Activated CD4-positive, alpha-beta T cell treated with anti-CD3 and anti-CD28 coated beads for 36 hours (primary cell): ENCODE results near the gene HOXA6. TPM values are rescaled to one million over a fixed set of nuclear protein-coding genes. Genes with fewer than 3 reads are reported as not detected.

Experiments used
- ATAC-seq: fragments of 200-7000 bp; cut with Tn5 transposase; one replicate; pipeline ENCODE4 v1.10.0; 2021; ENCODE audit warnings: mild to moderate bottlenecking, moderate library complexity
- CTCF ChIA-PET: fragments of 350-600 bp; sonication (Branson Sonifier 250); formaldehyde crosslinking; loops from one replicate; lab custom pipeline; 2021; ENCODE audit warnings: antibody characterized with exemption; lab: Charles Lee
- POLR2A ChIA-PET: fragments of 350-600 bp; sonication (Branson Sonifier 250); formaldehyde crosslinking; loops from one replicate; lab custom pipeline; 2021; ENCODE audit warnings: antibody characterized with exemption, inconsistent platforms; lab: Charles Lee
- DNase-seq: peaks from one replicate; pipeline ENCODE4 v3.0.0-alpha.2; 2020
- H3K27ac Mint-ChIP-seq: one replicate; pipeline ENCODE4 v1.8.0; 2021; ENCODE audit warnings: mixed read lengths
- H3K27me3 Mint-ChIP-seq: one replicate; pipeline ENCODE4 v1.8.0; 2021; ENCODE audit warnings: mixed read lengths
- H3K36me3 Mint-ChIP-seq: one replicate; pipeline ENCODE4 v1.8.0; 2021; ENCODE audit warnings: low read depth, mixed read lengths
- H3K4me1 Mint-ChIP-seq: one replicate; pipeline ENCODE4 v1.8.0; 2021; ENCODE audit warnings: mixed read lengths
- H3K4me3 Mint-ChIP-seq: one replicate; pipeline ENCODE4 v1.8.0; 2021; ENCODE audit warnings: mild to moderate bottlenecking, moderate library complexity, mixed read lengths
- H3K9me3 Mint-ChIP-seq: one replicate; pipeline ENCODE4 v1.8.0; 2021; ENCODE audit warnings: low read depth, mixed read lengths
- intact Hi-C, 2 experiments: fragments of 100-400 bp; cut with DNase I in 1 of 2; cut with micrococcal nuclease in 1 of 2; formaldehyde crosslinking; loops; one replicate each; pipeline versions ENCODE4 v1.14.2 to v1.15.1; 2022 to 2024; cut with DNase I, micrococcal nuclease
- total RNA-seq, 2 experiments: library from RNA; stranded (reverse); gene quantifications; one replicate each; pipeline ENCODE4 v1.2.3, GENCODE V29; 2021

Gene HOXA6
- total RNA-seq, 2 experiments from 2014 or later, result not detected

GRCh38 chr7:27165089-27165995 lies 17.8 kb upstream of the HOXA6 start, which contains the start of gene HOXA9:
TSS of gene HOXA9 (minus strand) at chr7:27165537. CDS start at chr7:27165457, 80 bp downstream.
- ATAC-seq, result no peak
- Mint-ChIP-seq H3K36me3 (no peaks in the 10 kb centered on the region), H3K27ac (no peak within 1 kb of the TSS), H3K4me3 (peak within 1 kb of the TSS; percentile 52), H3K27me3 (peaks cover 70% of the 10 kb centered on the region), H3K4me1 (peaks cover 26% of the 10 kb centered on the region), H3K9me3 (no peaks in the 10 kb centered on the region)
- DNase-seq, result peak; percentile 38
- ChIA-PET POLR2A (no interaction called here), CTCF (interaction anchor here (0.6 to 1.7 kb wide), 5 partner anchors 16 to 1013 kb away, joined by 3 to 10 read pairs (median 3); partner anchors contain the start of genes EVX1 and NFE2L3)
- intact Hi-C loops, result loop anchor here (1.0 to 5.0 kb wide), 4 partner anchors 9 to 1308 kb away; partner anchors contain the start of genes HOXA13 (in 1 of the 2) and HOXA7 (in 1 of the 2)

- ChIA-PET POLR2A (interaction anchor here (0.7 kb wide), 1 partner anchor 32 kb away, joined by 3 read pairs; no protein-coding TSS in a partner anchor), CTCF (interaction anchor here (0.6 to 1.2 kb wide), 4 partner anchors 15 to 1124 kb away, joined by 3 to 5 read pairs (median 4); no protein-coding TSS in a partner anchor)
- Mint-ChIP-seq H3K27ac (no peak overlapping the region), H3K27me3 (peaks cover 73% of the 10 kb centered on the region), H3K36me3 (no peaks in the 10 kb centered on the region), H3K4me1 (peaks cover 28% of the 10 kb centered on the region), H3K4me3 (peak overlapping the region; percentile 33), H3K9me3 (no peaks in the 10 kb centered on the region)
- intact Hi-C loops, result loop anchor here (1.0 to 5.0 kb wide), 4 partner anchors 8 to 1307 kb away; partner anchors contain the start of genes HOXA13 (in 1 of the 2) and HOXA7 (in 1 of the 2)
- ATAC-seq (no peak), DNase-seq (peak; percentile 32)
Measured at GRCh38 chr7:27164367-27165088, 17.0 kb upstream of the HOXA6 start.

- intact Hi-C loops, result loop anchor here in 1 of 2 experiments (2.0 kb wide), 1 partner anchor 1303 kb away; no protein-coding TSS in a partner anchor
- Mint-ChIP-seq H3K9me3 (no peaks in the 10 kb centered on the region), H3K4me3 (peak overlapping the region; percentile 15), H3K36me3 (no peaks in the 10 kb centered on the region), H3K4me1 (peaks cover 28% of the 10 kb centered on the region), H3K27ac (no peak overlapping the region), H3K27me3 (peaks cover 75% of the 10 kb centered on the region)
- ChIA-PET CTCF (interaction anchor here (0.6 to 2.0 kb wide), 6 partner anchors 14 to 1310 kb away, joined by 3 to 16 read pairs (median 4); no protein-coding TSS in a partner anchor), POLR2A (interaction anchor here (0.7 kb wide), 1 partner anchor 32 kb away, joined by 3 read pairs; no protein-coding TSS in a partner anchor)
- ATAC-seq (no peak), DNase-seq (no peak)
Measured at GRCh38 chr7:27164045-27164366, 16.4 kb upstream of the HOXA6 start.

DNA sequence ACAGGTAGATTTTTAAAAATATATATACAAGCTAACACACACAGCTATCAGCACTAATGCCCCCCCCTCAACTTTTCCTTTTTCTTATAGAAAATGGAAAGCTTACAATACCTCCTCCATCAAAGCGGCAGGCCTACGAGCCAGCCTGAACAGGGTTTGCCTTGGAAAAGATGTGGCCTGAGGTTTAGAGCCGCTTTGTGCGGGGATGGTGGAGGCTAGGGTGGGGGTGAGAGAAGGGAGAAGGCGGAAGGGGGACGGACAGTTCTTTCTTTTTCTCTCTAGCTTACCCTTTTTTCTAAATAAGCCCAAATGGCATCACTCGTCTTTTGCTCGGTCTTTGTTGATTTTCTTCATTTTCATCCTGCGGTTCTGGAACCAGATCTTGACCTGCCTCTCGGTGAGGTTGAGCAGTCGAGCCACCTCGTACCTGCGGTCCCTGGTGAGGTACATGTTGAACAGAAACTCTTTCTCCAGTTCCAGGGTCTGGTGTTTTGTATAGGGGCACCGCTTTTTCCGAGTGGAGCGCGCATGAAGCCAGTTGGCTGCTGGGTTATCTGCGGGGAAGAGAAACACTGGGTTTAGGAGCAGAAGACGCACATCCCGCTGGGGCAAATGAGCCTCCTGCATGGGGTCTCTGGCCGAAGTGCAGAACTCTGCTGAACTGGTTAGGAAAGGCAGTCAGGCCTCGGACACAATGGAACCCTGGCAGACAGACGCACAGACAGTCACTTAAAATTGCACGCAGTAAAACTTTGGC lies 15.9 kb upstream of the HOXA6 start:
- POLR2A ChIA-PET, result interaction anchor here (0.6 kb wide), 1 partner anchor 14 kb away, joined by 8 read pairs; no protein-coding TSS in a partner anchor
- Mint-ChIP-seq H3K27me3 (peaks cover 74% of the 10 kb centered on the region), H3K36me3 (no peaks in the 10 kb centered on the region), H3K4me1 (peaks cover 26% of the 10 kb centered on the region), H3K27ac (no peak overlapping the region), H3K4me3 (no peak overlapping the region), H3K9me3 (no peaks in the 10 kb centered on the region)
- CTCF ChIA-PET, result interaction anchor here (0.7 to 3.2 kb wide), 11 partner anchors 11 to 1309 kb away, joined by 3 to 25 read pairs (median 4); partner anchors contain the start of gene HOXA3
- DNase-seq (peak; percentile 3), ATAC-seq (no peak)
- intact Hi-C loops, result loop anchor here in 1 of 2 experiments (2.0 kb wide), 1 partner anchor 1303 kb away; no protein-coding TSS in a partner anchor

DNA sequence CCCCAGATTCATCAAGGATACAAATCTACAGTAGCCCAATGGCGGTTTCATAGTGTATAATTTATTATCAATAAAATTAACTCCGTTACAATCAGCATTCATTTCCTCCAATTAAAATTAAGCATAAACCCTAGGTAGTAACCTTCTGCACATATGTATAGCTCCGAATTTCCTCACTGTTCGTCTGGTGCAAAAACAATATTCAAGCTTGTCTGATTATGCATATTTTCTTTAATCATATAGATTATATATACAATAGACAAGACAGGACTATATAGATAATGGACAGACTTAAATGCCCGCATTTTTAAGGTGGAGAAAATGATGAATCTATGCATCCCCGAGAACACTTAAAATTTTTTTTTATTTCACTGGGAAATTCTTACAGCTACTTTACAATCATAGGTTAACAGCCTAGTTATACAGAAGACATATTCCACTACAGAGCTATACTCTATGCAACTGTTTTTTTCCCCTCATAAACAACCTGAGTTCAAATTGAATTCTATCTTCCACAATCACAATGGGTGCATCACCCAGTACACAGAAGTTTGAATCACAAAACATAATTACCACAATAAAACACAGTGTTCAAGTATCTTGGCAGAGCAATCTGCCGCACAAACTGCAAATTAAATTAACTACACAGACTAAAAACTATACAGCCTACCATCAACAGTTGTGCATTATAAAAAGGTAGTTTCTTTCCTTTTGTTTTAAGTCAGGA lies 15.2 kb upstream of the HOXA6 start:
- Mint-ChIP-seq H3K27ac (no peak overlapping the region), H3K9me3 (no peaks in the 10 kb centered on the region), H3K36me3 (no peaks in the 10 kb centered on the region), H3K4me1 (peaks cover 26% of the 10 kb centered on the region), H3K4me3 (no peak overlapping the region), H3K27me3 (peaks cover 74% of the 10 kb centered on the region)
- ATAC-seq (no peak), DNase-seq (no peak)
- intact Hi-C loops, result no loop called here
- CTCF ChIA-PET, result interaction anchor here (0.7 to 3.2 kb wide), 11 partner anchors 10 to 1309 kb away, joined by 3 to 25 read pairs (median 4); partner anchors contain the start of gene HOXA3
- POLR2A ChIA-PET, result interaction anchor here (0.6 kb wide), 1 partner anchor 13 kb away, joined by 8 read pairs; no protein-coding TSS in a partner anchor

DNA sequence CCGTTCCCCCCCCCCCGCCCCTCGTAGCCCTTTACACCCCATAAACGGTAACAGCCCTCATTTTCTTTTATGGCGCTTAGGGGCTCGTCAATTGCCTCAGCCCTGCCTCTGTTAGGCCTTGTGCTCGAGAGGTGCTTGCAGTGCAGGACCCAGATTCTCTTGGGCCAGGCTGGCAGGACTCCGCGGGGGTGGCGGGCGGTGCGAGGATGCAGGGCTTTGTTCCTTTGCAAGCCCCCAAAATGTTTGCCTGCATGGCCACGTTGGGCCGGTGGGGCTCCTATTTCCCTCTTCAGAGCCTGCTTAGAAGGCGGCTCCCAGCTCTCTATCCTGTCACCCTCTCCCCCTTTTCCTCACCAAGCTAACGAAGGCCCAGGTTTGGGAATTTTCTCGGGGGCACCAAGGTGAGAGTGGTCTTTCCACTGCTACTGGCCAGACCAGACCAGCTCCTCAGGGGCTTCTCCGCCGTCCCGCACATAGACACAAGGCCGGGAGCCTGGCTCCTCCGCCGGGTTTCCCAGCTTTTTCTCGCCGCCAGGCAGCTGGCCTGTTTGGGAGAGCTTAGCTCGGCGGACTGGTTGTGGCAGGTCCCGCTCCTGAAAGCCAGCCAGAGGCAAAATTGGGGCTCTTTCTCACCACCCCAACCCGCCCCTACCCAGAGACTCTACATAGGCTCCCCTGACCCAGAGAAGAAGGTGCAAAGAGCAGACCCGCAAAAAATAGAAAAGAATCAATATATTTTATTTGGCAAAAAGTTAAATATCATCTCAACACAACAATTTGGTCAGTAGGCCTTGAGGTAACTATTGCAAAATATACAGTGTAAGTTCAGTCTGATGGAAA lies 14.4 kb upstream of the HOXA6 start:
- peaks cover 22% of the 10 kb centered on the region for H3K4me1 Mint-ChIP-seq
- H3K9me3 Mint-ChIP-seq, result no peaks in the 10 kb centered on the region
- DNase-seq, result no peak
- no peaks in the 10 kb centered on the region for H3K36me3 Mint-ChIP-seq
- H3K27me3 Mint-ChIP-seq, result peaks cover 74% of the 10 kb centered on the region
- POLR2A ChIA-PET, result no interaction called here
- ATAC-seq, result no peak
- H3K27ac Mint-ChIP-seq, result no peak overlapping the region
- CTCF ChIA-PET, result interaction anchor here (0.7 to 3.2 kb wide), 12 partner anchors 11 to 867 kb away, joined by 3 to 25 read pairs (median 4); no protein-coding TSS in a partner anchor
- H3K4me3 Mint-ChIP-seq, result no peak overlapping the region
- intact Hi-C loops, result loop anchor here (1.0 to 2.0 kb wide), 6 partner anchors 308 to 793 kb away; no protein-coding TSS in a partner anchor

DNA sequence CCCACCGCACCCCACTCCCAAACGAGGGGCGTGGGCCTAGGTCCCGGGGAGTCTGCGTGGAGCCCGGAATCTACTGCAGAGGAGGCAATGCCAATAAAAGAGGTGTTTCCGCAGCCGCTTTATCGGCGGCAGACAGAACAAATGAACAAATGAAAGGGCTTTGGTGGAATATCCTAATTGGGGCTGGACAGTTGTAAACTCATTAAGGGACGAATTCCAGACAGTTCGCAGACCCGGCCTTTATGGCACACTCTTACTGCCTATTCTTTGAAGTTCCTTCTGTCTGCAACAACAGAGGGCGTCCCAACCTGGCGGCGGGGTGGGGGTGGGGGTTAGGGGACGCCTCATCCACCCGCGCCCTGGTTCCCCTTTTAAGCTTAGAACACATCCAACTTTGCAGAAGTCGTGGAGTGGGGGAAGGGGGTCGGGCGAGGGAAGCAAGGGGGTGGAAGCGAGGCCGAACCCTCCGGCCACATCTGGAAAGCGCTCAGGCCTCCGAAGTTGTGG lies 13.7 kb upstream of the HOXA6 start:
- no peaks in the 10 kb centered on the region for H3K9me3 Mint-ChIP-seq
- ATAC-seq, result no peak
- H3K4me3 Mint-ChIP-seq, result peak overlapping the region; percentile 62
- DNase-seq, result no peak
- intact Hi-C loops, result loop anchor here (1.0 to 2.0 kb wide), 6 partner anchors 307 to 792 kb away; no protein-coding TSS in a partner anchor
- ChIA-PET POLR2A (no interaction called here), CTCF (interaction anchor here (0.6 to 3.2 kb wide), 26 partner anchors 9 to 792 kb away, joined by 3 to 25 read pairs (median 5); partner anchors contain the start of genes HOXA1, HOXA11 and HOXA6)
- H3K36me3 Mint-ChIP-seq, result no peaks in the 10 kb centered on the region
- H3K27me3 Mint-ChIP-seq, result peaks cover 75% of the 10 kb centered on the region
- H3K27ac Mint-ChIP-seq, result no peak overlapping the region
- peaks cover 25% of the 10 kb centered on the region for H3K4me1 Mint-ChIP-seq

- Mint-ChIP-seq H3K4me3 (peak overlapping the region; percentile 62), H3K36me3 (no peaks in the 10 kb centered on the region)
- CTCF ChIA-PET, result interaction anchor here (0.6 to 3.2 kb wide), 25 partner anchors 9 to 791 kb away, joined by 3 to 25 read pairs (median 5); partner anchors contain the start of genes HOXA1, HOXA11 and HOXA6
Measured at GRCh38 chr7:27160546-27161213, 13.1 kb upstream of the HOXA6 start.

More at GRCh38 chr7:27160546-27161213, 13.1 kb upstream of the HOXA6 start:
- POLR2A ChIA-PET, result no interaction called here
- ATAC-seq (peak; percentile 50), DNase-seq (peak; percentile 91)
- Mint-ChIP-seq H3K27me3 (peaks cover 74% of the 10 kb centered on the region), H3K9me3 (no peaks in the 10 kb centered on the region), H3K27ac (no peak overlapping the region), H3K4me1 (peaks cover 24% of the 10 kb centered on the region)
- intact Hi-C loops, result loop anchor here (1.0 to 2.0 kb wide), 6 partner anchors 306 to 792 kb away; no protein-coding TSS in a partner anchor
